ENCODE measurements around the gene EPB41L2. TPM values are rescaled to one million over a fixed set of nuclear protein-coding genes. Genes with fewer than 3 reads are reported as not detected.

The EPB41L2 gene
- total and polyA plus RNA-seq, 3 experiments from 2014 or later, result 4.6 to 30.9 (median 27.2) TPM

DNA sequence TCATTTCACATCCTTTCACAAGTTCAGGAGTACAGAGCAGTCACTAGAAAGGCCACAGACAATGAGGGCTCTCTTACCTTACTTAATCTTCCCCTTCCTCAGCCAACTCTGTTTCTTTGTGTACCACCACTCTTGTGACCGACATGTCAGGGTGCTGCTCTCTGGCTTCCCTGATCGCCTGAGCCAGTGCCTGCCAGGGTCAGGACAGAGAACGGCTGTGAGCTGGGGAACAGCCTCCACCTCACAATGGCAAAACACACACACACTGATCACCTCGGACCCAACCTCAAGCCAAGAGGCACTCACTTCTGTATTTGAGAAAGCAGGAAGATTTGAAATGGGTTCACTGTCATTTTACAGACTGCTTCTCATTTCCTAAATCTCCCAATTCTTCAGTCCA, 205.0 kb downstream of the EPB41L2 start:
- no peaks in the 10 kb centered on the region for H3K27me3 ChIP-seq (ENCODE audit: insufficient read depth, low read length, poor library complexity, severe bottlenecking)
- H3K4me1 Mint-ChIP-seq, result no peaks in the 10 kb centered on the region
- H3K4me3 ChIP-seq (ENCODE audit: low read length), result no peak overlapping the region
- peaks cover 0 to 2% of the 10 kb centered on the region in 2 donors for H3K27me3 Mint-ChIP-seq
- no peaks in the 10 kb centered on the region for H3K4me1 ChIP-seq (ENCODE audit: insufficient read depth, low read length)
- H3K36me3 ChIP-seq (ENCODE audit: insufficient read depth, low read length), result no peaks in the 10 kb centered on the region
- H3K27ac ChIP-seq (ENCODE audit: low read depth, low read length), result no peak overlapping the region
- no peak for DNase-seq
- POLR2A ChIA-PET, result no interaction called here
- no peak overlapping the region for H3K27ac Mint-ChIP-seq
- no peaks in the 10 kb centered on the region for H3K9me3 Mint-ChIP-seq
- H3K4me3 Mint-ChIP-seq, result no peak overlapping the region
- CTCF ChIA-PET, result no interaction called here
- no peaks in the 10 kb centered on the region for H3K9me3 ChIP-seq (ENCODE audit: low read length)
- peaks cover 0 to 4% (median 0%) of the 10 kb centered on the region in 3 donors for H3K36me3 Mint-ChIP-seq

- CTCF ChIA-PET, result no interaction called here
- Mint-ChIP-seq H3K27me3 (peaks cover 0 to 2% of the 10 kb centered on the region in 2 donors), H3K4me3 (no peak overlapping the region), H3K27ac (peak overlapping the region in 2 of 8 donors; percentile 29 to 82), H3K36me3 (peaks cover 0 to 4% (median 2%) of the 10 kb centered on the region in 3 donors), H3K4me1 (peaks cover 2 to 11% (median 3%) of the 10 kb centered on the region in 3 donors), H3K9me3 (no peaks in the 10 kb centered on the region)
- Histone ChIP-seq H3K27ac (ENCODE audit: low read depth, low read length) (no peak overlapping the region), H3K9me3 (ENCODE audit: low read length) (no peaks in the 10 kb centered on the region), H3K36me3 (ENCODE audit: insufficient read depth, low read length) (no peaks in the 10 kb centered on the region), H3K4me1 (ENCODE audit: insufficient read depth, low read length) (no peaks in the 10 kb centered on the region), H3K4me3 (ENCODE audit: low read length) (no peak overlapping the region), H3K27me3 (ENCODE audit: insufficient read depth, low read length, poor library complexity, severe bottlenecking) (no peaks in the 10 kb centered on the region)
- POLR2A ChIA-PET, result no interaction called here
- DNase-seq, result no peak
Observed at GRCh38 chr6:130853555-130854183, 209.4 kb downstream of the EPB41L2 start.

- H3K4me1 ChIP-seq (ENCODE audit: insufficient read depth, low read length), result no peaks in the 10 kb centered on the region
Observed at GRCh38 chr6:130852844-130853554, 210.0 kb downstream of the EPB41L2 start.

DNA sequence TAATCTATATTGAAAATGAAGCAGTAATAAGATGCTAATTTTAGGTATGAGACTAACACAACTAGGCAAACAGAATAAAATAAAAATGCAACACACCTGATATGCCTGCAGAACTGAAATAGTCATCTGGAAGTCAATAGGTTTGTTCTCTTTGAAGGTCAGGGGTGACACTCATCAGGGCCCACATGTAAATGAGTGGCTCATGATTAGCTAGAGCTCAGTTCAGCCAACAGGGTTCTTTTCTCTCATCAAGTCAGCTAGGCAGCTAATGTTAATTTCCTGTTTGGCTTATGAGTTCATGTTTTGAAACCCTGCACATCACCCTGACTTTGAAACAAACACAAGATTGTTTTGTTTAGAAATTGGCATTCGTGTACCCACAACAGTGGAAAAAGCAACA, 212.0 kb downstream of the EPB41L2 start:
- Histone ChIP-seq H3K36me3 (ENCODE audit: insufficient read depth, low read length) (no peaks in the 10 kb centered on the region), H3K9me3 (ENCODE audit: low read length) (no peaks in the 10 kb centered on the region), H3K27me3 (ENCODE audit: insufficient read depth, low read length, poor library complexity, severe bottlenecking) (no peaks in the 10 kb centered on the region), H3K27ac (ENCODE audit: low read depth, low read length) (no peak overlapping the region), H3K4me3 (ENCODE audit: low read length) (no peak overlapping the region), H3K4me1 (ENCODE audit: insufficient read depth, low read length) (no peaks in the 10 kb centered on the region)
- Mint-ChIP-seq H3K9me3 (no peaks in the 10 kb centered on the region), H3K36me3 (peaks cover 0 to 4% (median 2%) of the 10 kb centered on the region in 3 donors), H3K27me3 (peaks cover 0 to 3% of the 10 kb centered on the region in 2 donors), H3K4me3 (no peak overlapping the region), H3K27ac (no peak overlapping the region), H3K4me1 (peaks cover 2 to 13% (median 5%) of the 10 kb centered on the region in 3 donors)
- CTCF ChIA-PET, result interaction anchor here (0.6 to 1.3 kb wide), 6 partner anchors 8 to 569 kb away, joined by 3 to 4 read pairs (median 3); partner anchors contain the start of gene TMEM200A
- POLR2A ChIA-PET, result no interaction called here
- no peak for DNase-seq

More at GRCh38 chr6:130852844-130853554, 210.0 kb downstream of the EPB41L2 start:
- no peak overlapping the region for H3K4me3 Mint-ChIP-seq
- Histone ChIP-seq H3K27ac (ENCODE audit: low read depth, low read length) (no peak overlapping the region), H3K36me3 (ENCODE audit: insufficient read depth, low read length) (no peaks in the 10 kb centered on the region), H3K4me3 (ENCODE audit: low read length) (no peak overlapping the region), H3K9me3 (ENCODE audit: low read length) (no peaks in the 10 kb centered on the region), H3K27me3 (ENCODE audit: insufficient read depth, low read length, poor library complexity, severe bottlenecking) (no peaks in the 10 kb centered on the region)
- peaks cover 2 to 13% (median 5%) of the 10 kb centered on the region in 3 donors for H3K4me1 Mint-ChIP-seq
- no peak for DNase-seq
- POLR2A ChIA-PET, result no interaction called here
- H3K27me3 Mint-ChIP-seq, result peaks cover 0 to 3% of the 10 kb centered on the region in 2 donors
- peaks cover 0 to 4% (median 2%) of the 10 kb centered on the region in 3 donors for H3K36me3 Mint-ChIP-seq
- CTCF ChIA-PET, result no interaction called here
- H3K9me3 Mint-ChIP-seq, result no peaks in the 10 kb centered on the region
- H3K27ac Mint-ChIP-seq, result peak overlapping the region in 1 of 8 donors; percentile 29

- DNase-seq, result no peak
- no peak overlapping the region for H3K27ac Mint-ChIP-seq
- H3K4me1 Mint-ChIP-seq, result peaks cover 2 to 13% (median 5%) of the 10 kb centered on the region in 3 donors
- POLR2A ChIA-PET, result no interaction called here
- Histone ChIP-seq H3K36me3 (ENCODE audit: insufficient read depth, low read length) (no peaks in the 10 kb centered on the region), H3K27ac (ENCODE audit: low read depth, low read length) (no peak overlapping the region), H3K4me1 (ENCODE audit: insufficient read depth, low read length) (no peaks in the 10 kb centered on the region), H3K4me3 (ENCODE audit: low read length) (no peak overlapping the region), H3K9me3 (ENCODE audit: low read length) (no peaks in the 10 kb centered on the region), H3K27me3 (ENCODE audit: insufficient read depth, low read length, poor library complexity, severe bottlenecking) (no peaks in the 10 kb centered on the region)
- peaks cover 0 to 3% of the 10 kb centered on the region in 2 donors for H3K27me3 Mint-ChIP-seq
- CTCF ChIA-PET, result no interaction called here
- no peak overlapping the region for H3K4me3 Mint-ChIP-seq
- H3K9me3 Mint-ChIP-seq, result no peaks in the 10 kb centered on the region
- peaks cover 0 to 4% (median 2%) of the 10 kb centered on the region in 3 donors for H3K36me3 Mint-ChIP-seq
Observed at GRCh38 chr6:130849594-130849993, 213.5 kb downstream of the EPB41L2 start.

DNA sequence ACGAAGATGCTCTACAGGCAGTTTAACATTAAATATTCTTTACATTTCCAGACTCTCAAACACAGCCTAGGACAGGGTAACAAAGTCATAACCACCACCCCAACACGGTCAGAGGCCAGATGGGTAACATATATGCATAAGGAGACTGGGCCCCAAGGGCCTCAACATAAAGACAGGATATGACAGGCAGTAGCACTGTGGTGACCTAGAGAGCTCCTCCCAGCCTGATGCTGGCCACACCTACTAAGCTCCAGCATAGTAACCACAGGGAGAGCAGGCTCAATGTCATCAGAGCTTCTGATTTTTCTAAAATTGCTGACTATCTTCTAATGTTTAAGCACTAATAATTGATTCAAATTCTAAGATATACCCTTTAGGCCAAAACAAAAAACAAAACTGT, 214.1 kb downstream of the EPB41L2 start:
- Histone ChIP-seq H3K36me3 (ENCODE audit: insufficient read depth, low read length) (no peaks in the 10 kb centered on the region), H3K4me3 (ENCODE audit: low read length) (no peak overlapping the region), H3K27me3 (ENCODE audit: insufficient read depth, low read length, poor library complexity, severe bottlenecking) (no peaks in the 10 kb centered on the region), H3K27ac (ENCODE audit: low read depth, low read length) (no peak overlapping the region), H3K9me3 (ENCODE audit: low read length) (no peaks in the 10 kb centered on the region), H3K4me1 (ENCODE audit: insufficient read depth, low read length) (no peaks in the 10 kb centered on the region)
- no peak overlapping the region for H3K27ac Mint-ChIP-seq
- no peaks in the 10 kb centered on the region for H3K9me3 Mint-ChIP-seq
- H3K27me3 Mint-ChIP-seq, result peaks cover 0 to 3% of the 10 kb centered on the region in 2 donors
- ChIA-PET POLR2A (no interaction called here), CTCF (no interaction called here)
- no peak overlapping the region for H3K4me3 Mint-ChIP-seq
- H3K4me1 Mint-ChIP-seq, result peaks cover 2 to 13% (median 5%) of the 10 kb centered on the region in 3 donors
- DNase-seq, result peak in 2 of 5 donors; percentile 1 to 53
- H3K36me3 Mint-ChIP-seq, result peaks cover 0 to 2% (median 2%) of the 10 kb centered on the region in 3 donors

GRCh38 chr6:130847001-130847910, 215.8 kb downstream of the EPB41L2 start:
- H3K27me3 ChIP-seq (ENCODE audit: insufficient read depth, low read length, poor library complexity, severe bottlenecking), result no peaks in the 10 kb centered on the region
- H3K9me3 Mint-ChIP-seq, result no peaks in the 10 kb centered on the region
- peaks cover 0 to 2% (median 0%) of the 10 kb centered on the region in 3 donors for H3K36me3 Mint-ChIP-seq
- peak overlapping the region in 2 of 8 donors; percentile 73 to 74 for H3K27ac Mint-ChIP-seq
- H3K4me3 ChIP-seq (ENCODE audit: low read length), result no peak overlapping the region
- no peak for DNase-seq
- no peak overlapping the region for H3K27ac ChIP-seq (ENCODE audit: low read depth, low read length)
- H3K27me3 Mint-ChIP-seq, result peaks cover 0 to 2% of the 10 kb centered on the region in 2 donors
- H3K9me3 ChIP-seq (ENCODE audit: low read length), result no peaks in the 10 kb centered on the region
- H3K4me3 Mint-ChIP-seq, result no peak overlapping the region
- H3K4me1 Mint-ChIP-seq, result peaks cover 6 to 15% (median 9%) of the 10 kb centered on the region in 3 donors
- CTCF ChIA-PET, result interaction anchor here (0.6 to 3.3 kb wide), 2 partner anchors 456 to 525 kb away, joined by 3 to 14 read pairs; no protein-coding TSS in a partner anchor
- H3K36me3 ChIP-seq (ENCODE audit: insufficient read depth, low read length), result no peaks in the 10 kb centered on the region
- H3K4me1 ChIP-seq (ENCODE audit: insufficient read depth, low read length), result no peaks in the 10 kb centered on the region
- POLR2A ChIA-PET, result no interaction called here

Data from CD8-positive, alpha-beta memory T cell (primary cell).